GM18858 (cell line): ENCODE results near the gene FCF1.
A peak's percentile ranks its signal among the peaks of the same experiment; 100 is the strongest.

Experiments used
- ATAC-seq: cut with Tn5 transposase; IDR thresholded peaks from one replicate; pipeline ENCODE4 v1.9.1; 2021; ENCODE audit not compliant: unreplicated experiment

Gene FCF1

GRCh38 chr14:74712499-74713394 is at the start of gene FCF1, which contains the start of gene AREL1:
Gene FCF1 (plus strand): TSS chr14:74713144. CDS start chr14:74713198, 54 bp downstream.
Gene AREL1 (minus strand): TSS chr14:74713080. CDS start chr14:74685615, 27,465 bp downstream.
- ATAC-seq = peak; percentile 77

GRCh38 chr14:74663884-74664283 is 49.1 kb upstream of the FCF1 start:
- ATAC-seq = no peak

GRCh38 chr14:74664717-74665116 is 48.2 kb upstream of the FCF1 start:
- no peak for ATAC-seq

GRCh38 chr14:74667758-74668157 is 45.2 kb upstream of the FCF1 start:
- ATAC-seq = no peak

GRCh38 chr14:74669256-74669655 is 43.7 kb upstream of the FCF1 start:
- ATAC-seq = no peak

- ATAC-seq = no peak
These were observed 43.1 kb upstream of the FCF1 start for GRCh38 chr14:74669846-74670245.

GRCh38 chr14:74670726-74671411 is 42.1 kb upstream of the FCF1 start:
- ATAC-seq = no peak

GRCh38 chr14:74671789-74672188 is 41.2 kb upstream of the FCF1 start:
- no peak for ATAC-seq

GRCh38 chr14:74673768-74674167 is 39.2 kb upstream of the FCF1 start:
- ATAC-seq = no peak

- ATAC-seq = no peak
These were observed 37.7 kb upstream of the FCF1 start for GRCh38 chr14:74675219-74675618.

GRCh38 chr14:74682169-74682952 is 30.6 kb upstream of the FCF1 start:
- no peak for ATAC-seq

GRCh38 chr14:74683406-74683805 is 29.5 kb upstream of the FCF1 start:
- no peak for ATAC-seq

GRCh38 chr14:74684434-74684833 is 28.5 kb upstream of the FCF1 start:
- peak; percentile 49 for ATAC-seq

GRCh38 chr14:74685056-74685455 is 27.9 kb upstream of the FCF1 start:
- ATAC-seq = no peak

GRCh38 chr14:74685921-74686678 is 26.8 kb upstream of the FCF1 start:
- no peak for ATAC-seq

- ATAC-seq = no peak
These were observed 21.5 kb upstream of the FCF1 start for GRCh38 chr14:74691456-74691855.

GRCh38 chr14:74693191-74693590 is 19.8 kb upstream of the FCF1 start:
- ATAC-seq = no peak

GRCh38 chr14:74695406-74695805 is 17.5 kb upstream of the FCF1 start:
- no peak for ATAC-seq

- no peak for ATAC-seq
These were observed 15.9 kb upstream of the FCF1 start for GRCh38 chr14:74697011-74697410.

- no peak for ATAC-seq
These were observed 15.4 kb upstream of the FCF1 start for GRCh38 chr14:74697543-74697942.

- no peak for ATAC-seq
These were observed 15.0 kb upstream of the FCF1 start for GRCh38 chr14:74697976-74698375.
